Measurements from ENCODE around the gene JCAD. TPM values are rescaled to one million over a fixed set of nuclear protein-coding genes. Genes with fewer than 3 reads are reported as not detected.

Gene JCAD
- total RNA-seq, 1 donor from 2014 or later = not detected

- CTCF ChIA-PET = no interaction called here
- H3K4me1 Mint-ChIP-seq = peaks cover 11% of the 10 kb centered on the region
- H3K36me3 Mint-ChIP-seq (ENCODE audit: low read depth) = no peaks in the 10 kb centered on the region
- TF ChIP-seq CTCF (IDR thresholded peaks at IDR 0.05) = no peak
- DNase-seq = no peak
- no peak for ATAC-seq (ENCODE audit: low read depth)
- POLR2A ChIA-PET = no interaction called here
- no peak overlapping the region for H3K27ac Mint-ChIP-seq
- no peaks in the 10 kb centered on the region for H3K9me3 Mint-ChIP-seq
- H3K4me3 Mint-ChIP-seq = no peak overlapping the region
- peaks cover 36% of the 10 kb centered on the region for H3K27me3 Mint-ChIP-seq
- intact Hi-C loops (cut with micrococcal nuclease) = no loop called here
Observed at GRCh38 chr10:30051220-30051619, 8.2 kb downstream of the JCAD start.

- ATAC-seq (ENCODE audit: low read depth) (no peak), DNase-seq (no peak)
- peaks cover 31% of the 10 kb centered on the region for H3K27me3 Mint-ChIP-seq
- peaks cover 11% of the 10 kb centered on the region for H3K4me1 Mint-ChIP-seq
- H3K9me3 Mint-ChIP-seq = no peaks in the 10 kb centered on the region
- intact Hi-C loops (cut with micrococcal nuclease) = no loop called here
- no peak for TF ChIP-seq CTCF (IDR thresholded peaks at IDR 0.05)
- H3K4me3 Mint-ChIP-seq = no peak overlapping the region
- H3K27ac Mint-ChIP-seq = no peak overlapping the region
- no peaks in the 10 kb centered on the region for H3K36me3 Mint-ChIP-seq (ENCODE audit: low read depth)
- POLR2A ChIA-PET = no interaction called here
- CTCF ChIA-PET = no interaction called here
Observed at GRCh38 chr10:30050411-30050810, 9.0 kb downstream of the JCAD start.

GRCh38 chr10:30048768-30049517 is 10.4 kb downstream of the JCAD start:
- DNase-seq (no peak), ATAC-seq (ENCODE audit: low read depth) (no peak)
- no peak for TF ChIP-seq CTCF (IDR thresholded peaks at IDR 0.05)
- H3K36me3 Mint-ChIP-seq (ENCODE audit: low read depth) = no peaks in the 10 kb centered on the region
- H3K9me3 Mint-ChIP-seq = no peaks in the 10 kb centered on the region
- no peak overlapping the region for H3K4me3 Mint-ChIP-seq
- ChIA-PET CTCF (no interaction called here), POLR2A (no interaction called here)
- intact Hi-C loops (cut with micrococcal nuclease) = no loop called here
- H3K27me3 Mint-ChIP-seq = peaks cover 30% of the 10 kb centered on the region
- no peak overlapping the region for H3K27ac Mint-ChIP-seq
- H3K4me1 Mint-ChIP-seq = peaks cover 11% of the 10 kb centered on the region

GRCh38 chr10:30047924-30048531 is 11.4 kb downstream of the JCAD start:
- no peak overlapping the region for H3K27ac Mint-ChIP-seq
- H3K36me3 Mint-ChIP-seq (ENCODE audit: low read depth) = no peaks in the 10 kb centered on the region
- intact Hi-C loops (cut with micrococcal nuclease) = no loop called here
- no peaks in the 10 kb centered on the region for H3K9me3 Mint-ChIP-seq
- no peak for DNase-seq
- CTCF ChIA-PET = no interaction called here
- no peak for TF ChIP-seq CTCF (IDR thresholded peaks at IDR 0.05)
- POLR2A ChIA-PET = no interaction called here
- ATAC-seq (ENCODE audit: low read depth) = no peak
- no peak overlapping the region for H3K4me3 Mint-ChIP-seq
- H3K27me3 Mint-ChIP-seq = peaks cover 30% of the 10 kb centered on the region
- peaks cover 11% of the 10 kb centered on the region for H3K4me1 Mint-ChIP-seq

- peak overlapping the region; percentile 30 for H3K4me3 Mint-ChIP-seq
- no peak overlapping the region for H3K27ac Mint-ChIP-seq
- H3K4me1 Mint-ChIP-seq = peaks cover 11% of the 10 kb centered on the region
- intact Hi-C loops (cut with micrococcal nuclease) = no loop called here
- ATAC-seq (ENCODE audit: low read depth) (no peak), DNase-seq (no peak)
- no peak for TF ChIP-seq CTCF (IDR thresholded peaks at IDR 0.05)
- H3K36me3 Mint-ChIP-seq (ENCODE audit: low read depth) = no peaks in the 10 kb centered on the region
- ChIA-PET POLR2A (no interaction called here), CTCF (no interaction called here)
- peaks cover 27% of the 10 kb centered on the region for H3K27me3 Mint-ChIP-seq
- no peaks in the 10 kb centered on the region for H3K9me3 Mint-ChIP-seq
Observed at GRCh38 chr10:30047430-30047829, 12.0 kb downstream of the JCAD start.
